GM18505 (cell line): ENCODE data around the gene FSTL5.
"Not testable (repeated sequence)": the region's sequence is repeated elsewhere in the genome, so short reads cannot be mapped to it uniquely, and the experiment has no call there.

Source experiments
- ATAC-seq: cut with Tn5 transposase; IDR thresholded peaks from one replicate; pipeline ENCODE4 v1.9.1; 2021; ENCODE audit not compliant: unreplicated experiment
- POLR2A ChIP-seq: IDR thresholded peaks from 4 replicates; pipeline ENCODE4 v1.6.1; 2011; ENCODE audit warnings: borderline replicate concordance; ENCODE audit not compliant: insufficient read depth, insufficient read length; ENCODE audit errors: extremely low read depth

The FSTL5 gene

GRCh38 chr4:162126729-162127128 is 37.1 kb downstream of the FSTL5 start:
- ATAC-seq, result no peak
- TF ChIP-seq POLR2A, result no peak

GRCh38 chr4:162117051-162117450 is 46.7 kb downstream of the FSTL5 start:
- no peak for TF ChIP-seq POLR2A
- no peak for ATAC-seq

- no peak for TF ChIP-seq POLR2A
- ATAC-seq, result no peak
These were observed 47.6 kb downstream of the FSTL5 start for GRCh38 chr4:162116095-162116779.

GRCh38 chr4:162115333-162115732 is 48.5 kb downstream of the FSTL5 start:
- no peak for TF ChIP-seq POLR2A
- no peak for ATAC-seq

- no peak for TF ChIP-seq POLR2A
- no peak for ATAC-seq
These were observed 52.7 kb downstream of the FSTL5 start for GRCh38 chr4:162111078-162111477.

- no peak for TF ChIP-seq POLR2A
- ATAC-seq, result no peak
These were observed 59.2 kb downstream of the FSTL5 start for GRCh38 chr4:162104459-162105124.

- not testable (repeated sequence) for ATAC-seq
These were observed 59.9 kb downstream of the FSTL5 start for GRCh38 chr4:162103908-162104307.

- no peak for TF ChIP-seq POLR2A
- ATAC-seq, result no peak
These were observed 61.1 kb downstream of the FSTL5 start for GRCh38 chr4:162102713-162103112.

- no peak for TF ChIP-seq POLR2A
- ATAC-seq, result no peak
These were observed 62.5 kb downstream of the FSTL5 start for GRCh38 chr4:162101337-162101736.

- TF ChIP-seq POLR2A, result no peak
These were observed 88.1 kb downstream of the FSTL5 start for GRCh38 chr4:162075726-162076125.

GRCh38 chr4:162061214-162061613 is 102.6 kb downstream of the FSTL5 start:
- no peak for TF ChIP-seq POLR2A
- ATAC-seq, result no peak

More at GRCh38 chr4:162075726-162076125, 88.1 kb downstream of the FSTL5 start:
- ATAC-seq, result no peak

GRCh38 chr4:162059656-162060055 is 104.1 kb downstream of the FSTL5 start:
- no peak for ATAC-seq
- no peak for TF ChIP-seq POLR2A

GRCh38 chr4:162056990-162057389 is 106.8 kb downstream of the FSTL5 start:
- no peak for ATAC-seq
- no peak for TF ChIP-seq POLR2A

GRCh38 chr4:162046135-162046534 is 117.7 kb downstream of the FSTL5 start:
- no peak for TF ChIP-seq POLR2A
- ATAC-seq, result no peak
